Stimulated activated CD4-positive, alpha-beta T cell treated with anti-CD3 and anti-CD28 coated beads, TNF-alpha, amount 100 ng/mL, for 1 hour (primary cell): Measurements from ENCODE around the gene PLEKHG7.

Experiments
- DNase-seq, 3 donors: peaks; one replicate each; pipeline ENCODE4 v3.0.0-alpha.2; 2020; ENCODE audit warnings: low read depth in 3 of 3, low spot score in 1 of 3

PLEKHG7 gene

GRCh38 chr12:92794814-92795213, 92.0 kb downstream of the PLEKHG7 start:
- DNase-seq, result no peak

- no peak for DNase-seq
These were observed 93.9 kb downstream of the PLEKHG7 start for GRCh38 chr12:92796650-92797049.

GRCh38 chr12:92802906-92803305, 100.1 kb downstream of the PLEKHG7 start:
- no peak for DNase-seq

GRCh38 chr12:92803903-92804302, 101.1 kb downstream of the PLEKHG7 start:
- no peak for DNase-seq

DNA sequence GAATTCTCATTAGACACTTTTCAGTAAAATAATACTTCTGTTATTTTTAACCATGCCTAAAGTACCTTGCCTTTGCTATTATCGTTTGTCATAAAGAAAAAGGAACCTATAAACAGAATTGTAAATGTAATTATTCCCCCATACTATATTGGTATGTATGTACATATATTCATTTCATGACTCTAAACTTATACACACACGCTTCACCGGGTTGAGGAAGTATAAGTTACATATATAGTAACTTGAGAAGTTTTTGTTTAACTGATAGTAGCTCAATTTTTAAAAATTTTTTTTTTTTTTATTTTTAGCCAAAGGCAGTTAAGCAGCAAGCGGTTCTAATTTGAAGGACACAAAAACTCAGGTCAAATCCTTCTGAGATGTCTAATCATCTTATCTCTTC, 107.6 kb downstream of the PLEKHG7 start:
- no peak for DNase-seq

- no peak for DNase-seq
These were observed 111.8 kb downstream of the PLEKHG7 start for GRCh38 chr12:92814584-92814983.

DNA sequence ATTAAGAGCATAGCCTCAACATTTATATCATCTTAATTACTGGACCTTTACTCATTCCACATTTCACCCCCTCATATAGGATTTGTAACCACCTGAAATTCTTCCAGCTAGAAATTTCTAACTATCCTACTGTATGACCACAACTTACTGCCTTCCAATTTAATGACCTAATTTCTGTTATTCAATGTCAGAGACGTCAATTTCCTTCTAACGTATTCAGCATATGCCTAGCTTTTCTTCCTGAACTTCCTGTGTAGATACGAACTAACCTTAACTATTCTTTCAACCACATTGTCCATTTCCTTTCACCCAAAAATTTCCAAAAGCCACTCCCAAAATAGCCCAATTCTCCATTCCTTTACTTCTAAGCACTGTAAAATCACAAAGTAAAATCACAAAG, 118.4 kb downstream of the PLEKHG7 start:
- DNase-seq, result no peak
